BLaER1 (cell line): ENCODE results near the gene FABP3.

Experiments used
- H3K27ac ChIP-seq: shearing (Covaris generic); formaldehyde crosslinking; 2 replicates; pipeline ENCODE4 v1.8.1; 2022
- H3K27me3 ChIP-seq: shearing (Covaris generic); formaldehyde crosslinking; 2 replicates; pipeline ENCODE4 v1.8.1; 2022
- H3K36me3 ChIP-seq: shearing (Covaris generic); formaldehyde crosslinking; 2 replicates; pipeline ENCODE4 v1.8.1; 2022
- H3K4me1 ChIP-seq: shearing (Covaris generic); formaldehyde crosslinking; 2 replicates; pipeline ENCODE4 v1.8.1; 2022
- H3K4me2 ChIP-seq: shearing (Covaris generic); formaldehyde crosslinking; 2 replicates; pipeline ENCODE4 v1.8.1; 2022
- H3K4me3 ChIP-seq: shearing (Covaris generic); formaldehyde crosslinking; 2 replicates; pipeline ENCODE4 v1.8.1; 2022
- H3K9ac ChIP-seq: shearing (Covaris generic); formaldehyde crosslinking; 2 replicates; pipeline ENCODE4 v1.8.1; 2022
- H3K9me3 ChIP-seq: shearing (Covaris generic); formaldehyde crosslinking; 2 replicates; pipeline ENCODE4 v1.8.1; 2022
- H4K20me1 ChIP-seq: shearing (Covaris generic); formaldehyde crosslinking; 2 replicates; pipeline ENCODE4 v1.8.1; 2022
- Cebpa-rat ChIP-seq: shearing (Covaris generic); IDR thresholded peaks from 2 replicates; pipeline ENCODE4 v1.8.1; 2022

Gene FABP3

GRCh38 chr1:31324093-31324492 lies 48.8 kb downstream of the FABP3 start:
- Histone ChIP-seq H3K27ac (no peak overlapping the region), H3K4me3 (no peak overlapping the region), H3K9ac (no peak overlapping the region), H3K4me2 (no peak overlapping the region), H3K27me3 (no peaks in the 10 kb centered on the region), H3K9me3 (no peaks in the 10 kb centered on the region), H4K20me1 (peaks cover 7% of the 10 kb centered on the region; the same call in 1 of the 2 replicates), H3K4me1 (no peaks in the 10 kb centered on the region), H3K36me3 (peaks cover 54% of the 10 kb centered on the region)
- TF ChIP-seq Cebpa-rat, result no peak

- no peaks in the 10 kb centered on the region for H3K27me3 ChIP-seq
- no peaks in the 10 kb centered on the region for H3K9me3 ChIP-seq
- TF ChIP-seq Cebpa-rat, result no peak
- no peak overlapping the region for H3K4me3 ChIP-seq
- H3K4me1 ChIP-seq, result no peaks in the 10 kb centered on the region
- H4K20me1 ChIP-seq, result no peaks in the 10 kb centered on the region
- no peak overlapping the region for H3K27ac ChIP-seq
- H3K36me3 ChIP-seq, result peaks cover 88% of the 10 kb centered on the region
- H3K9ac ChIP-seq, result no peak overlapping the region
- no peak overlapping the region for H3K4me2 ChIP-seq
Measured at GRCh38 chr1:31318146-31318545, 54.7 kb downstream of the FABP3 start.

GRCh38 chr1:31315902-31316301 lies 57.0 kb downstream of the FABP3 start:
- Histone ChIP-seq H3K9ac (no peak overlapping the region), H3K4me2 (no peak overlapping the region), H3K27me3 (no peaks in the 10 kb centered on the region), H3K4me3 (no peak overlapping the region), H3K9me3 (no peaks in the 10 kb centered on the region), H3K36me3 (peaks cover 94% of the 10 kb centered on the region), H4K20me1 (no peaks in the 10 kb centered on the region), H3K4me1 (no peaks in the 10 kb centered on the region), H3K27ac (no peak overlapping the region)
- no peak for TF ChIP-seq Cebpa-rat
